Measurements from ENCODE around the gene BATF3. TPM values are rescaled to one million over a fixed set of nuclear protein-coding genes. Genes with fewer than 3 reads are reported as not detected.

Gene BATF3
- total RNA-seq, 6 donors from 2014 or later, result 2.6 to 14.1 (median 9.4) TPM

- ATAC-seq (ENCODE audit: low FRiP score in 2 of 2), result no peak
- TF ChIP-seq EP300 (IDR thresholded peaks at IDR 0.05) (no peak), POLR2A (IDR thresholded peaks at IDR 0.05) (no peak), POLR2AphosphoS5 (IDR thresholded peaks at IDR 0.05) (no peak), CTCF (IDR thresholded peaks at IDR 0.05) (no peak)
- DNase-seq, result no peak
- Histone ChIP-seq H3K36me3 (peaks cover 0 to 5% (median 0%) of the 10 kb centered on the region in 4 donors), H3K4me3 (no peak overlapping the region), H3K4me1 (no peaks in the 10 kb centered on the region), H3K27me3 (no peaks in the 10 kb centered on the region), H3K9me3 (no peaks in the 10 kb centered on the region), H3K27ac (no peak overlapping the region)
- 83 to 93% methylated on average over 1 of the region's 1 CpG for WGBS, 2 donors
These were observed 38.7 kb upstream of the BATF3 start for GRCh38 chr1:212738330-212738729.

- no peaks in the 10 kb centered on the region for H3K27me3 ChIP-seq
- no peak for TF ChIP-seq EP300 (IDR thresholded peaks at IDR 0.05)
- no peak for TF ChIP-seq CTCF (IDR thresholded peaks at IDR 0.05)
- no peak for TF ChIP-seq POLR2AphosphoS5 (IDR thresholded peaks at IDR 0.05)
- no peak for TF ChIP-seq POLR2A (IDR thresholded peaks at IDR 0.05)
- no peaks in the 10 kb centered on the region for H3K4me1 ChIP-seq
- ATAC-seq (ENCODE audit: low FRiP score in 2 of 2) (no peak), DNase-seq (no peak)
- no peak overlapping the region for H3K27ac ChIP-seq
- H3K36me3 ChIP-seq, result peaks cover 0 to 5% (median 0%) of the 10 kb centered on the region in 4 donors
- H3K4me3 ChIP-seq, result no peak overlapping the region
- no peaks in the 10 kb centered on the region for H3K9me3 ChIP-seq
These were observed 37.9 kb upstream of the BATF3 start for GRCh38 chr1:212737559-212737958.

- ATAC-seq (ENCODE audit: low FRiP score in 2 of 2) (no peak), DNase-seq (no peak)
- Histone ChIP-seq H3K27ac (no peak overlapping the region), H3K9me3 (no peaks in the 10 kb centered on the region), H3K4me1 (no peaks in the 10 kb centered on the region), H3K27me3 (no peaks in the 10 kb centered on the region), H3K4me3 (no peak overlapping the region), H3K36me3 (peaks cover 0 to 2% (median 0%) of the 10 kb centered on the region in 4 donors)
- TF ChIP-seq POLR2AphosphoS5 (IDR thresholded peaks at IDR 0.05) (no peak), POLR2A (IDR thresholded peaks at IDR 0.05) (no peak), CTCF (IDR thresholded peaks at IDR 0.05) (no peak), EP300 (IDR thresholded peaks at IDR 0.05) (no peak)
- WGBS, 2 donors, result 95 to 96% methylated on average over 8 of the region's 8 CpGs
These were observed 33.5 kb upstream of the BATF3 start for GRCh38 chr1:212733109-212733508.

- Histone ChIP-seq H3K36me3 (no peaks in the 10 kb centered on the region), H3K27ac (no peak overlapping the region), H3K27me3 (no peaks in the 10 kb centered on the region), H3K4me1 (no peaks in the 10 kb centered on the region), H3K4me3 (no peak overlapping the region), H3K9me3 (no peaks in the 10 kb centered on the region)
- WGBS, 2 donors, result 90 to 100% methylated on average over 1 of the region's 1 CpG
- no peak for DNase-seq
- TF ChIP-seq CTCF (IDR thresholded peaks at IDR 0.05), result no peak
- no peak for TF ChIP-seq EP300 (IDR thresholded peaks at IDR 0.05)
- TF ChIP-seq POLR2A (IDR thresholded peaks at IDR 0.05), result no peak
- TF ChIP-seq POLR2AphosphoS5 (IDR thresholded peaks at IDR 0.05), result no peak
- no peak for ATAC-seq (ENCODE audit: low FRiP score in 2 of 2)
These were observed 32.0 kb upstream of the BATF3 start for GRCh38 chr1:212731630-212732029.

GRCh38 chr1:212728606-212729005, 29.0 kb upstream of the BATF3 start:
- no peak for ATAC-seq (ENCODE audit: low FRiP score in 2 of 2)
- no peak overlapping the region for H3K4me3 ChIP-seq
- H3K4me1 ChIP-seq, result no peaks in the 10 kb centered on the region

More at GRCh38 chr1:212728606-212729005, 29.0 kb upstream of the BATF3 start:
- WGBS, 2 donors, result 55 to 66% methylated on average over 5 of the region's 5 CpGs
- Histone ChIP-seq H3K36me3 (no peaks in the 10 kb centered on the region), H3K9me3 (no peaks in the 10 kb centered on the region), H3K27me3 (no peaks in the 10 kb centered on the region), H3K27ac (no peak overlapping the region)
- no peak for DNase-seq
- no peak for TF ChIP-seq CTCF (IDR thresholded peaks at IDR 0.05)
- TF ChIP-seq POLR2A (IDR thresholded peaks at IDR 0.05), result no peak
